GM18498 (cell line): ENCODE measurements around the gene OVOL3.

Source experiments
- ATAC-seq: cut with Tn5 transposase; IDR thresholded peaks from one replicate; pipeline ENCODE4 v1.9.1; 2021; ENCODE audit warnings: mild to moderate bottlenecking, moderate library complexity; ENCODE audit not compliant: unreplicated experiment

OVOL3 gene

GRCh38 chr19:36099166-36099785 is 11.7 kb upstream of the OVOL3 start:
- ATAC-seq, result no peak

- ATAC-seq, result no peak
Measured at GRCh38 chr19:36100476-36100875, 10.5 kb upstream of the OVOL3 start.

- ATAC-seq, result no peak
Measured at GRCh38 chr19:36101550-36102327, 9.2 kb upstream of the OVOL3 start.

- no peak for ATAC-seq
Measured at GRCh38 chr19:36103040-36103626, 7.8 kb upstream of the OVOL3 start.

GRCh38 chr19:36103842-36104552 is 6.9 kb upstream of the OVOL3 start:
- ATAC-seq, result no peak

- no peak for ATAC-seq
Measured at GRCh38 chr19:36106441-36106840, 4.5 kb upstream of the OVOL3 start.

GRCh38 chr19:36106991-36107390 is 4.0 kb upstream of the OVOL3 start:
- no peak for ATAC-seq

- ATAC-seq, result no peak
Measured at GRCh38 chr19:36108684-36109083, 2.3 kb upstream of the OVOL3 start.

- ATAC-seq, result no peak
Measured at GRCh38 chr19:36111200-36111539, 227 bp downstream of the OVOL3 start.

- ATAC-seq, result no peak
Measured at GRCh38 chr19:36112678-36113077, 1.7 kb downstream of the OVOL3 start.

GRCh38 chr19:36113425-36113824 is 2.5 kb downstream of the OVOL3 start:
- no peak for ATAC-seq

GRCh38 chr19:36113894-36114720 is 3.2 kb downstream of the OVOL3 start:
- no peak for ATAC-seq

GRCh38 chr19:36114721-36115452 is 3.9 kb downstream of the OVOL3 start, which contains the start of gene POLR2I:
TSS of gene POLR2I (minus strand) at chr19:36114875. CDS start at chr19:36114856, 19 bp downstream.
- ATAC-seq, result peak; percentile 82

GRCh38 chr19:36115453-36116343 is 4.8 kb downstream of the OVOL3 start, which contains the start of gene TBCB:
TSS of gene TBCB (plus strand) at chr19:36115468. CDS start at chr19:36115561, 93 bp downstream.
- ATAC-seq, result peak; percentile 41

- no peak for ATAC-seq
Measured at GRCh38 chr19:36116344-36116637, 5.3 kb downstream of the OVOL3 start.

GRCh38 chr19:36120092-36120983 is 9.4 kb downstream of the OVOL3 start:
- no peak for ATAC-seq

- ATAC-seq, result no peak
Measured at GRCh38 chr19:36120984-36121358, 10.0 kb downstream of the OVOL3 start.

GRCh38 chr19:36121486-36122124 is 10.7 kb downstream of the OVOL3 start:
- ATAC-seq, result no peak
